ENCODE data around the gene DUSP9.

Gene DUSP9

DNA sequence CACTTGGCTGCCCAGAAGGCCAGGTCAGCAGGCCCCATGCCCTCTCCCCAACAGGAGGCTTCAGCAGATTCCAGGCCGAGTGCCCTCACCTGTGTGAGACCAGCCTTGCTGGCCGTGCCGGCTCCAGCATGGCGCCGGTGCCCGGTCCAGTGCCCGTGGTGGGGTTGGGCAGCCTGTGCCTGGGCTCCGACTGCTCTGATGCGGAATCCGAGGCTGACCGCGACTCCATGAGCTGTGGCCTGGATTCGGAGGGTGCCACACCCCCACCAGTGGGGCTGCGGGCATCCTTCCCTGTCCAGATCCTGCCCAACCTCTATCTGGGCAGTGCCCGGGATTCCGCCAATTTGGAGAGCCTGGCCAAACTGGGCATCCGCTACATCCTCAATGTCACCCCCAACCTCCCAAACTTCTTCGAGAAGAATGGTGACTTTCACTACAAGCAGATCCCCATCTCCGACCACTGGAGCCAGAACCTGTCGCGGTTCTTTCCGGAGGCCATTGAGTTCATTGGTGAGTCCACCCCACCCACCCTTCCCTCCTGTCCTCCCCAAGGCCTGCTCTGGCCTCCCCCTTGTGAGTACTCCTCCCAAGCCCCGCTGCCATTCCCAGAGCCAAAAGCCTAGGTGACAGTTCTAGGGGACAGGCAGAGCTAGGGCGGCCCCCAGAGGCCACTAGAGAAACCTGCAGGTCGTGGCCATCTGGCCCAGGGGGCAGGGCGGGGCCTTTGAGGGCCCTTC lies 2.3 kb downstream of the DUSP9 start:
- peak in 1 of 2 experiments; percentile 12 for DNase-seq

DNA sequence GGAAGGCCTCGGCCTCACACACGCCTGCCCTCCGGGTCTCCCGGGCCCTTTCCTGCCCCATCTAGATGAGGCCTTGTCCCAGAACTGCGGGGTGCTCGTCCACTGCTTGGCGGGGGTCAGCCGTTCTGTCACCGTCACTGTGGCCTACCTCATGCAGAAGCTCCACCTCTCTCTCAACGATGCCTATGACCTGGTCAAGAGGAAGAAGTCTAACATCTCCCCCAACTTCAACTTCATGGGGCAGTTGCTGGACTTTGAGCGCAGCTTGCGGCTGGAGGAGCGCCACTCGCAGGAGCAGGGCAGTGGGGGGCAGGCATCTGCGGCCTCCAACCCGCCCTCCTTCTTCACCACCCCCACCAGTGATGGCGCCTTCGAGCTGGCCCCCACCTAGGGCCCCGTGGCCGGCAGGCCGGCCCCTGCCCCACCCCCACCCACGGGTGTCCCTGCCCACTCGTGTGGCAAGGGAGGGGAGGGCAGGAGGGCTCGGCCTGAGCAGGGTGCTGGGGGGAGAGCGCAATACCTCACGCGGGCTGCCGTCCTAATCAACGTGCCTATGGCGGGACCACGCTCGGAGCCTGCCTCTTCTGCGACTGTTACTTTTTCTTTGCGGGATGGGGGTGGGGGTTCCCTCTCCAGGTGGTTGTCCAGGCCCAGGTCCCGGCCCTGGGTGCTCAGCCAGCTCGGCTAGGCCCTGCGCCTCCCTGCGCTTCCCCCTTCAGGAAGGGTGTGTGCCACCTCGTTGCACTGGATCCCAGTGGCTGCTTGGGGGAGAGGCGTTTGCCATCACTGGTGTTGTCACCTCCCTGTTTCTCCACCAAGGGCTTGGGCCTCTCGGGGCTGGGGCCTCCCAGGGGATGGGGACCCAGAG lies 3.1 kb downstream of the DUSP9 start:
- DNase-seq, result no peak

DNA sequence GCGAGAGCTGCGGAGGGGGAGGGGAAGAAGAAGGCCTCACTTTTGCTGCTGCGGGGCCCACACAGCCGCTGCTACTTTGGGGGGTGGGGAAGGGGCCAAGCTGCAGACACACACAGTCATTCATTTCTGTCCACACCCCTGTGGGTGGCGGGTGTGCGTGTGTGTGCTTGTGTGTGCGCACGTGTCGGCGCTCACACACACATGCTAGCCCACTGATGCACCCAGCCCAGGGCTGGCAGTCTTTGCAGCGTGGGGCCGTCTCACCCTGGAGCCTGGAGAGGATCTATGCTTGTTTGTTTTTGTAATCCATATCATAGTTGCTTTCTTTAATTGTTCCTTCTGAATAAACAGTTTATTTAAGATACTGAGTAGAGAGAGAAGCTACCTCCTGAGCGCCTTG lies 4.0 kb downstream of the DUSP9 start:
- DNase-seq, result no peak

DNA sequence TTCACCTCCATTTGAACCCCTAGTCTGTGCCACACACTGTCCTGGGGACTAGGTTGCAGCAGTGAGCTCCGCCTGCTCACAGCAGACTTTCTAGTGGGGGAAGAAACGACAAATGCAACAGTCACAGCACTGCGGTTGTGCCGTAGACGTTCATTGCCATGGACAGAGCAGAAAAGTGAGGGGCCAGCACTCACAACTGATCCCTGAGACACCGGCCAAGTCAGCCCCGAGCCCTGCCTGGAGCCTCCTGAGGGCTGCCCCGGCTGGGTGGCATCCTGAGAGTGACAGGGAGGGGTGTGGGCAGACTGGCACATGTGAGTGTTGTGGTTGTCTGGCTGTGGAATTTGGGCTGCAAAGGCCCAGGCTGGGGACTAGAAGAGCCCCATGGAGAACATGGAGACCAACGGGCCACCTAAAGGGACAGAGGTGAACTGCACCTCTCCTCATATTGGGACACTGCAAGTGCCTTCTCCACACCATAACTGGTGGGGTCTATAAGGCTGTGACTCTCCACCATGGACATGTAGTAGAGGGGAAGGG lies 4.6 kb downstream of the DUSP9 start:
- no peak for DNase-seq

DNA sequence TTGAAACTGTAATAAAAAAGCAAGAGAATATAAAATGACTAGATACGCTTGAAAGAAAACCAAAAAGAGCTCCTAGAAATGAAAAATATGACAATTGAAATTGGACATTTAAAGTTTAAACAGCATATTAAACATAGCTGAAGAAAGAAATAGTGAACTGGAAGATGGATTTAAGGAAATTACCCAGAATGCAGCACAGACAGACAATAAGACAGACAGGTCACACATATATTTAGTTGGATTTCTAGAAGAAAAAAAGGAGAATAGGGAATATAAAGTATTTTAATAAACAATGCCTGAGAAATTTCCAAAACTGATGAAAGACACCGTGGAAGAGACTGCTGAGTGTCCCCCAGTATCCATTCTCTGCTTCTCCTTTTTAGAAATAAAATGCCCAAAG lies 6.6 kb downstream of the DUSP9 start:
- no peak for DNase-seq

DNA sequence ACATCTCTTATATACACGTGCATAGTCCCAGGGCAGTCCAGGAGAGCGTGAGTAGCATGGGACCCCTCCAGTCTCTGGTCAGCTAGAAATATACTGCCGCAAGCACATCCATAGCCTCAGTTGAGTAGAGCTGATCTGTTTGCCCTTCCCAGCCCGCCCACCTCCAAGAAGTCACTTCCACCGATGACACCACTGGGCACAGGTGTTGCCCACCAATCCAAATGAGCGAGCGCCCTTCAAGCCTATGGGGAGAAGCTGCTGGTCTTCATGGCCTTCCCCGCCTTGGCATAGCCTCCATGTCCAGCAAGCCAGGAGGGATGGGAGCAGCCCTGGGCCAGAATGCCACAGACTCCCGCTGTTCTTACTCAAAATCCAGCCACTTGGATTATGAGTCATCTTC lies 10.2 kb downstream of the DUSP9 start:
- no peak for DNase-seq

DNA sequence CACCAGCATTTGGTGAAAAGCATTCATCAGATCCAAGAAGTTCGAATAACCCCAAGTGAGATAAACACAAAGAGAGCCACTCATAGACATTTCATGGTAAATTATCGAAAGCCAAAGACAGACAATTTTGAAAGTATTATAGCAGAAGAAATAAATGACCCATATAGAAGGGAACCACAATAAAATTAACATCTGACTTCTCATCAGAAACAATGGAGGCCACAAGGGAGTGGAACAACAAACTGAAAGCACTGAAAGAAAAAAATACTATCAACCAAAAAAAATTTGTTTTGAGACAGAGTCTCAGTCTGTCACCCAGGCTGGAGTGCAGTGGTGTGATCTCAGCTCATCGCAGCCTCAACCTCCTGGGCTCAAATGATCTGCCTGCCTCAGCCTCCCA lies 12.3 kb downstream of the DUSP9 start:
- DNase-seq, result no peak

DNA sequence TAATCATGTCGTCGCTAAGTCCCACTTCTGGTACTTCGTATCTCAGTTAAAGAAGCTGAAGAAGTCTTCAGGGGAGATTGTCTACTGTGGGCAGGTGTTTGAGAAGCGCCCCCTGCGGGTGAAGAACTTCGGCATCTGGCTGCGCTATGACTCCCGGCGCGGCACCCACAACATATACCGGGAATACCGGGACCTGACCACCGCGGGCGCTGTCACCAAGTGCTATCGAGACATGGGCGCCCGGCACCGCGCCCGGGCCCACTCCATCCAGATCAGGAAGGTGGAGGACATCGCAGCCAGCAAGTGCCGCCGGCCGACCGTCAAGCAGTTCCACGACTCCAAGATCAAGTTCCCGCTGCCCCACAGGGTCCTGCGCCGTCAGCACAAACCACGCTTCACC lies 15.3 kb downstream of the DUSP9 start:
- DNase-seq, result no peak

DNA sequence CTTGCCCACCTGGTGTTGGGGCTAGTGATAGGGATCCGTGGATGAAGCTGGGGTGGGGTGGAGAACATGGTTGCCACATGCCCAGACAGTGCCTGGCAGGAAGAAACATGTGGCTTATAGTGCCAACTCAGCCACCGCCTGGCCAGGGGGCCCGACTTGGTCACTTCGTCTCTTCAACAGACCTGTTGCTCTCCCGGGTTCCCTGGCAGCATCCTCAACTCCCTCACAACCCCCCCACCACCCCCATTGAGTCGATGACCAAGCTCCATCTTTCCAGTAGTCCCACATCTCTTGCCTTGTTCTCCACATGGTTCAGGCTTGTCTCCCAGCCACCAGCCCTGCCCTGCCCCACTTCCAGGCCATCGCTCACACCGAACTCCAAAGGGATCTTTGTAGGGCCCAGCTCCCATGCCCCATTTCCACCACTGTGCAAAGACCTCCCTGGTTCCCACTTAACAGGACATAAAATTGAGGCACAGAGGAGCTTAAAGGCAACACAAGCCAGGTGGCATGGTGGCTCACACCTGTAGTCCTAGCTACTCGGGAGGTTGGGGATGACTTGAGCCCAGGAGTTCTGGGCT lies 18.8 kb downstream of the DUSP9 start:
- DNase-seq, result no peak

DNA sequence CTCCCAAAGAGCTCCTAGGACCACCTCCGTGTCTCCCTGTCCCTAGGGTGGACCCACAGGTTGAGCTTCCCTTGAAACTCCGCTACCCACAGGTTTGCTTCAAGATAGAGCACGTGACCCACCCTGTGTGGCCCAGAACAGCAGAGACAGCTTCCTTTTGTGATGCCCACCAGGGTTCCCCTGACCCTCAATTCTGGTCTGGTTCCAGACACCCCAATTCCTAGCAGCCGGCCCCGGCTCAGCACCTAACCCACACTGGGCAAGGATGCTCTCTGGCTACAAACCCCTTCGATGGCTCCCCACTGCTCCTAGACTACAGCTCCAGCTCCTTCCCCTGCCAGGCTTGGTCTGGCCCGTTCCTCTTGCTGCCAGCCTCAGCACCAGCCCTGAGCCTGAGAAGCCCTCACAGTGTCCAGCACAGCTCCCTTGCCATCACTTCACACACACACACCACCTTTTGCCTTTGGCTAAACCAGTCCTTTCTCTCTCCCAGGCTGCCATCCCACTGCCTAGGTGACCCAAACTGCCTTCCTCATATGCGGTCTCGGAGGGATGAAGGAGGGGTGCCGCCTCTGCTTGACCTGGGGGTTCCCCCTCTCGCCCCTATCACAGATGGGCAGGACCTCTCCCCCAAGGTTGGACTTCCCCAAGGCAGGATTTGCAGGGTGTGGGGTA lies 20.4 kb downstream of the DUSP9 start:
- no peak for DNase-seq

DNA sequence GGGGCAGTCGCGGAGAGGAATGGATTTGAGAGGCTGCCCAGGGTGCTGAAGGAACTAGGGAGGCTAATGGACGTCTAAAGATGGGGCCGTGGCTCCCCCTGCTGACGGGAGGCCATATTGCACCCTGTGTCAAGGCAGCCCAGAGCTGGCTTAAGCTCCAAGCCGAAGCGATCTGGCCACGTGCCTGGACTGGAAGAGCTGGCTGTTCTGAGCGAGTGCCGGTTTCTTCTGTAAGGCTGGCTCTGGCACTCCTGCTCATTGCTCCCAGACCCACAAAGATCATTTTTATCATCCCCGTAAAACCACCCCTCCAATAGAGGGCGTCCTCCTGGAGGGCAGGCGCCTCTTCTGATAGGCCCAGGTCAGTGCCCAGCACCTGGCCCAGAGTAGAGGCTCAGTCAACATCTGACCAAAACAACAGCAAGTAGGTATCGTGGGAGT lies 21.0 kb downstream of the DUSP9 start:
- DNase-seq, result peak; percentile 56 to 63

DNA sequence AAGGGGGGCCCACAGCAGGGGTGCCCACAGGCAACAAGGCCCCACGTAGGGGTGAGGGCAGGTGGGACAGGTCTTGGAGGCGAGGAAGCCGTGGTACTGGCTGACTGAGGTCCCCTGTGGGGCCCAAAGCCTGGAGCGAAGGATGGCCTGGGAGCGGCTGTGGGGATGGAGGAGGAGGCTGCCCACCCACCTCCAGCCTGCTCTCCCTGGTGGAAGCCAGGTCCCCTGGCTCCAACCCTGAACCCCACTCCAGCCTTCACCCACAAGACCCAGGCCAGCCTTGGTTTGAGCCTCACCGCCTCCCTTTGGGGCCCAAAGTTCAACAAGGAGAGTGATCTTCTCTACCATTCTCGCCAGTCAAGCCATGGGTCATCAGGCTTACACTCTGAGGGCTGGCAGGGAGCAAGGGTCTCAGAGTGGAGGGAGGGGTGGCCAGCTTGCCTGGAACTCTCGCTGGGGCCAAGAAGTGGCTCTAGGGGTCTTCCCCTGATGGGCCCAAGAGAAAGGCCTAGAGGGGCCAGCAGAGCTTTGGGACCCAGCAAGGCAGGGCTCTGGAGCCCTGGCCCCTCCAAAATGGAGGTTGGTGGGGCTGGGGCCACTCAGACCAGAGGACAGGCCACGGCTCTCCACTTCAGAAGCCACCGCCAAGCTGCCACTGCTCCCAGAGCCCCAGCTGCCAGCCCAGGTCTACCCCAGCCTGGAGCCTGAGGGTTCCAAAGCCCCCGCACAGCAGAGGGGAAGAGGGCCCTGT lies 21.6 kb downstream of the DUSP9 start:
- DNase-seq, result no peak

DNA sequence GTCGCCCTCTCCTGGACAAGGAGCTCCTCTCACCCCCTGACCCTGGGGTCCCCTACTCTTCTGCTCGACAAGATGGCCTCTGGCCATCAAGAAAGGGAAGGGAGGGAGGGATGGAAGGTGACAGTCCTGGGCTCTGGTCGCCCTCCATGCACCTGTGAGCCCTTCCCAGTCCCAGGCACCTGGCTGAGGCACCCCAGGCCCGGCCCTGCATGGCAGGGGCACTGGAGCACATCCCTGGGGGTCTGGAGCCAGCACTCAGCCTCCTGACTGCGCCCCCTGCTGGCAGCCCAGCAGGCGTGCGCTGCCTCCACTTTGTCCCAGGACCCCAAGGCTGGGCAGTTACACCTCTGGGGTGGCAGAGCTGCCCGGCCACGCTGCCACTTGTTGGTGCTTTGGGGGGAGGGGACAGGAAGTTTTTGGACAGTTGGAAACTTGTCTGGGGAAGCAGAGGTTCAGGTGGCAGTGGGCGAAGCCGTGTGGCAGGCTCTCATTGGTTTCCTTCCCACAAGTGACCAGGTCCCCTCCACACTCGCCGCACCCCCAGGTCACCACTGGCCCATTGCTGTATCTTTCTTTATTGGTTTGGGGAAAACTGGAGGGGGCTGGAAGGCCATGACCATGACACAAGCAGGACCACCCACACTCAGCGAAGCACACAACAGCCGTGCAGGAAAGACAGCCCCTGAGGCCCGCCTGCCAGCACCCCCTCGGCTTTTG lies 22.3 kb downstream of the DUSP9 start:
- no peak for DNase-seq

DNA sequence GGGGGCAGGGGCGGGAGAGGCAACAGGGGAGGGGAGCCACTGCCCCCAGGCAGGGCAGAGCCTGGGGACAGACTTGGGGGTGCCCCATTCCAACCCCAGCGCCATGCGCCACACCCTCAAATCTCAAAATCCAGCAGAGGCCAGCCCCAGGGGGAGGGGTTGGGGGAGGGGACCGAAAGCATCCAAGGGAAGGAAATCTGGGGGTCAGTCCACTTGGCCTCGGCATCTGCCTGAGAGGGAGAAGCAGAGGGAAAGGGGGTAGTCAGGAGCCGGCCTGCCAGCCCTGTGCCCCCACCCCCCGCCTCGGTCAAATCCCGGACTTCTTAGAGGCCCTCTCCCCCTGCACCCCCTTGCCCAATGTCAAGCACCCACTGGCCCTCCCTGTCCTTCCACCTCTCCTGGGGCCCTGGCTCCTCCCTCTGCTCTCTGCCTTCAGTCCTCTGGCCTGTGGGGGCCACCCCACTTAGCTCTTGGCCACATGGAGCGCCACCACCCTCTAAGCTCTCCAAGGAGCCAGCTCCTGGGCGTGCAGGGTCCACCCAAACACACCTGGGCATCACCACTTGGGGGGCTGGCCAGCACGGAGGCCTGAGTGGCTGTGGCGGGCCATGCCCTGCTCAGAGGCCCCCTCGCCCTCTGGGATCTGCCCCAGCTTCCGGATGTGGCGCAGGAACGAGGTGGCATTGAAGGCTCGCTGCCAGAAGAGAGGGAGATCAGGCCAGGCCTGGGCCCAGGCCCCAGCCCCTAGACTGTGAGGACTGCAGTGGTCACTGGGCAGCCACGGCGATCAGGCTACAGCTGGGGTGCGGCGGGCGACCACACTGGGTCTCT lies 23.1 kb downstream of the DUSP9 start:
- DNase-seq, result no peak

DNA sequence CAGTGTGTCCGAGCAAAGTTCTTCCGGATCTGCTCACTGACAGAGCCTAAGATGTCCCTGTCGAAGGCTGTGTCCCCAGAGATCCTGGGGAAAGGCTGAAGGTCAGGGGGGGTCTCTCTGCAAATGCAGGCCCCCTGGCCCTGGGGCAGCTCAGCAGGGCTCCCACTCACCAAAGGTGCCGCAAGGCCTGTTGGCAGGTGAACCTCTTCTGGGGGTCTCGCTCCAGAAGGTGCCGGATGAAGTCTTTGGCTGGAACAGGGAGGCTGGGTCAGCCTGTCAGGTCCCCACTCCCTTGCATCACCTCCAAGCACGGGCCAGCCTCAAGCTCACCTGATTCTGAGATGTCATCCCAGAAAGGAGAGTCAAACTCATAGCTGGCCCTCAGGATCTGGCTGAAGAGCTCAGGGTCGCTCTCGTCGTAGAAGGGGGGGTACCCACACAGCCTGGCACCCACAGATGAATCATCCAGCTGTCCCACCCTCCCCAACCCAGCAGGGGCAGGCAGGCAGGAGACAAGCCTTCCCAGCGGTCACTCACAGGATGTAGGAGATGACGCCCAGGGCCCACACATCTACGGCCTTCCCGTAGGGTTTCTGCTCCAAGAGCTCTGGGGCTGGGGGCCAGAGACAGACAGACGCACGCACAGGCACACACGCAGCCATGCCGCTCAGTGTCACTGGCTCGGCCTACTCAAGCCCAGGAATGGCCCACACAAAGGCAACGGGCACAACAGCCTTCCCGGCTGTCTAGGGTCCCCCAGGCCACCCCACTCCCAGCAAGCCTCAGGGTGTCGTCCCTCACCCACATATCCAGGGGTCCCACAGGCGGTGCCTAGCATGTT lies 24.0 kb downstream of the DUSP9 start:
- no peak for DNase-seq

DNA sequence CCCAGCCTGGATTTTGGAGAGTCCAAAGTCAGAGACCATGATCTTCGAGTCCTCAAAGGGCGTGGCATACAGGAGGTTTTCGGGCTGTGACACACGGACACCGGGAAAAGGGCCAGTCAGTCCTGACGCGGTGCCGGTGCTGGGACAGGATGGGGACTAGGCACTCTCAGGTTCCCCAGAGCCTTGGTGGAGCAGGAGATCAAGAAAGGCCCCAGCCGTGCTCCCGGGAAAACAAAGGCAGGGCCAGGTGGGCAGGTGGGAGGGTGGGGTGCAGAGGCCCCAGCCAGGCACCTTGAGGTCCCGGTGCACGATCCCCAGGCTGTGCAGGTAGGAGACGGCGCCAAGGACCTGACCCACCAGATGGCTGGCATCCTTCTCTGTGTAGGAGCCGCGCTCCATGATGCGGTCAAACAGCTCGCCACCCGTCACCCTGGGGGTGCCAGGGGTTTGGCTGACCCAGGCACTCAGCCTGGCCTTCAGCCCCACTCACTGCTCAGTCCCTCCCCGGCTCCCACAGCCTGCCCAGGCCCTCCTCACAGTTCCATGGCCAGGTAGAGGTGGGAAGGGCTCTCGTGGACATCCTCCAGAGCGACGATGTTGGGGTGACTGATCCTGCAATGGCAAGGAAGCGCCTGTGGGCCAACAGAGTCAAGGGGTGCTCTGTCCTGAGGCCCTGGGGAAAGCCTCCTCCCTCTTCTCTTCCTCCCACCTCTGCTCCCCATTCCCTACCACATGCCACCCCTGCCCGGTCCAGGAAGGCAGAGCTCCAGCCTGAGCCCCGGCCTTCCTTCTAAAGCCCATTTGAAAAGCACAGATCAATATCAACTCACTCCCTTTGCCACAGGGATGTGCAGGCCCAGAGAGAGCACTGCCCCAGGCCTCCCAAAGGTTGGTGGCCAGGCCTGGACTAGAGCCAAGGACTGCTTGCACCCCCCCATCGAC lies 24.9 kb downstream of the DUSP9 start:
- no peak for DNase-seq

DNA sequence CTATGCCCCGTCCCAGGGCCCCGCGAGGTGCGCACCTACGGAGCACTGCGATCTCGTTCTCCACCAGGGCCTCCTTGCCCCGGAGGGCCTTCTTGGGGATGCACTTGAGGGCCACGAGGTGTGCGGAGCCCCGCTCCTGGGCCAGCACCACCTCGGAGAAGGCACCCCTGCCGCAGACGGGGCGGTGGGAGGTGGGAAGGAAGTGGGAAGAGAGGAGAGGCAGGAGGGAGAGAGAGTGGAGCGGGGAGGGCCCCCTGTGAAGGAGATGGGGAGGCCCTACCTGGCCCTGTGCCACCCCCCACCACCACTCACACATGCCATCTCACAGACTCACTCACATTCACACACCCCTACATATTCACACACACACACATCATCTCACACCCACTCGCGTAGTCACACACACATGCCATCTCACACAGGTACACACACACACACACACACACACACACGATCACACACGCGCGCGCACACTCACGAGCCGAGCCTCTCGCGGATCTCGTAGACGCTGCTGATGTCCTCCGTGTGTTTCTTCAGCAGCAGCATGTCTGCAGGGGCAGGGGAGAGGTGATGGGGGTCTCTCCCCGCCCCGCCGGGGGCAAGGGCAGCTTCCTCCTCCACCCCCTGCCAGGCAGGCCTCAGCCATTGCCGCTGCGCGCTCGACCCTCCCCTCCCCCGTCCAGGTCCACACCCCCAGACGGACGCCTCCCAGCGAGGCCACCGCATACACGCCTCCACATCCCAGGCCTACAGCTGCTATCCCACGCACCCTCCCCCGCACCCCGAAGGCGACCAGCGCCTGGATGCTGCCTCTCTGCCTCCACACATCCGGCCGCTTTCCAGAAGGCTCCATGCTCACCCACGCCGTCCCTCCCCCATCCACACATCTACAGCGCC lies 25.8 kb downstream of the DUSP9 start:
- DNase-seq, result no peak

Data from NCI-H2081 (cell line).